Measurements from ENCODE around the gene SRRM3.

DNA sequence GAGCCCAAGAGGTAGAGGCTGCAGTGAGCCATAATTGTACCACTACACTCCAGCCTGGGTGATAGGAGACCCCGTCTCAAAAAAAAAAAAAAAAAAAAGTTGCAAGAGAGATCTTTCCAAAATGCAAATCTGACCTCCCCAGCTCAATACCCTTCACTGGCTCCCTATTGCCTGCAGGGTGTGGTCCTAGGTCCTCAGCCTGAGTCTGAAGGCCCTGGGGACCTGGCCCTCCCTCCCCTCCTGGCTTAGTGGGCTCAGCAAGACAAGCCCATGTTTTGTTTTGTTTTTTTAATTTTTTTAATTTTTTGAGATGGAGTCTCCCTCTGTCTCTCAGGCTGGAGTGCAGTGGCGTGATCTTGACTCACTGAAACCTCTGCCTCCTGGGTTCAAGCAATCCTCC, 20.6 kb downstream of the SRRM3 start:
- TF ChIP-seq, protein P1, sequence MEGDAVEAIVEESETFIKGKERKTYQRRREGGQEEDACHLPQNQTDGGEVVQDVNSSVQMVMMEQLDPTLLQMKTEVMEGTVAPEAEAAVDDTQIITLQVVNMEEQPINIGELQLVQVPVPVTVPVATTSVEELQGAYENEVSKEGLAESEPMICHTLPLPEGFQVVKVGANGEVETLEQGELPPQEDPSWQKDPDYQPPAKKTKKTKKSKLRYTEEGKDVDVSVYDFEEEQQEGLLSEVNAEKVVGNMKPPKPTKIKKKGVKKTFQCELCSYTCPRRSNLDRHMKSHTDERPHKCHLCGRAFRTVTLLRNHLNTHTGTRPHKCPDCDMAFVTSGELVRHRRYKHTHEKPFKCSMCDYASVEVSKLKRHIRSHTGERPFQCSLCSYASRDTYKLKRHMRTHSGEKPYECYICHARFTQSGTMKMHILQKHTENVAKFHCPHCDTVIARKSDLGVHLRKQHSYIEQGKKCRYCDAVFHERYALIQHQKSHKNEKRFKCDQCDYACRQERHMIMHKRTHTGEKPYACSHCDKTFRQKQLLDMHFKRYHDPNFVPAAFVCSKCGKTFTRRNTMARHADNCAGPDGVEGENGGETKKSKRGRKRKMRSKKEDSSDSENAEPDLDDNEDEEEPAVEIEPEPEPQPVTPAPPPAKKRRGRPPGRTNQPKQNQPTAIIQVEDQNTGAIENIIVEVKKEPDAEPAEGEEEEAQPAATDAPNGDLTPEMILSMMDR (optimal IDR thresholded peaks at IDR 0.05 in 1 of 3, IDR thresholded peaks at IDR 0.05 in 1 of 3, conservative IDR thresholded peaks at IDR 0.05 in 1 of 3; ENCODE audit: extremely low read depth in 1 of 3, insufficient read depth in 2 of 3, low read length in 3 of 3): no peak
- no peak for TF ChIP-seq EZH2 (IDR thresholded peaks at IDR 0.05; ENCODE audit: low read length)
